ENCODE measurements around the gene LLGL2.

The LLGL2 gene

GRCh38 chr17:75500419-75501216, 24.9 kb upstream of the LLGL2 start:
- no peaks in the 10 kb centered on the region; the same call in 1 of the 2 replicates for H3K4me1 ChIP-seq (ENCODE audit: insufficient read depth, low read length)
- peaks cover 13% of the 10 kb centered on the region for H3K36me3 ChIP-seq (ENCODE audit: insufficient read depth, low read length)
- no peak overlapping the region for H3K9ac ChIP-seq (ENCODE audit: low read depth, low read length)
- no peaks in the 10 kb centered on the region for H3K9me3 ChIP-seq (ENCODE audit: control insufficient read depth, insufficient read depth, low read length)

DNA sequence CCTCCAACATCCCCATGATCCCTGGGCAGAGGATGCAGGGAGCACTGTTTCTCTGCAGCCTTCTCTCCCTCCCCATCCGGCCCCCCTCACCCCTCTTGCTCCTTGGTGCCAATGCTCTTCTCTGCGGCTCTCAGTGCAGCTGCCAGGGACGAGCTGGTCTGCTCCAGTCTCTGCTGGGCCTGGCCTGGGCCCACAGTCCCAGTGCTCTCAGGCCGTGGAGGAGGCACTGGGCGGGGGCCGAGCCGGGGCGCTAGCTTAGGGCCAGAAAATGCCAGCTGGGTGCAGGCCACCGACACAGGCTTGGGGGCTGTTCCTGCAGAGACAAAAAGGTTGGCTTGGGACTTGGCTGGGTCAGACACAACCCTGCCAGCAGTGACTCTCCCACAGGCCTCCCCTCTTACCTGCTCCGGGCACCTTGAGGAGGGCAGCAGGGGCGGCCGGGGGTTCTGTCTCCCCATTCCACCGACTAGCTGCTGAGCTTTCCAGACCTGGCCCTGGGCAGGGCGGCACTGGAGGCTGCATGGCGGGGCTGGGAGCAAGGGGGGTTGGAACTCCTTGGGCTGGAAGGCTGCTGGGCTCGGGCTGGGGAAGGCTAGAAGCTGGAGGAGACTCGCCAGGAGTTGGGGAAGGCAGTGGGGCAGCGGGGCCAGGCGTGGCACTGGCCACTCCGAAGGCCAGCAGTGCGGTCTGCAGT, 24.0 kb upstream of the LLGL2 start:
- Histone ChIP-seq H3K9ac (ENCODE audit: low read depth, low read length) (no peak overlapping the region), H3K4me1 (ENCODE audit: insufficient read depth, low read length) (no peaks in the 10 kb centered on the region; the same call in 1 of the 2 replicates), H3K36me3 (ENCODE audit: insufficient read depth, low read length) (peaks cover 16% of the 10 kb centered on the region; the same call in 1 of the 2 replicates), H3K9me3 (ENCODE audit: control insufficient read depth, insufficient read depth, low read length) (no peaks in the 10 kb centered on the region)

DNA sequence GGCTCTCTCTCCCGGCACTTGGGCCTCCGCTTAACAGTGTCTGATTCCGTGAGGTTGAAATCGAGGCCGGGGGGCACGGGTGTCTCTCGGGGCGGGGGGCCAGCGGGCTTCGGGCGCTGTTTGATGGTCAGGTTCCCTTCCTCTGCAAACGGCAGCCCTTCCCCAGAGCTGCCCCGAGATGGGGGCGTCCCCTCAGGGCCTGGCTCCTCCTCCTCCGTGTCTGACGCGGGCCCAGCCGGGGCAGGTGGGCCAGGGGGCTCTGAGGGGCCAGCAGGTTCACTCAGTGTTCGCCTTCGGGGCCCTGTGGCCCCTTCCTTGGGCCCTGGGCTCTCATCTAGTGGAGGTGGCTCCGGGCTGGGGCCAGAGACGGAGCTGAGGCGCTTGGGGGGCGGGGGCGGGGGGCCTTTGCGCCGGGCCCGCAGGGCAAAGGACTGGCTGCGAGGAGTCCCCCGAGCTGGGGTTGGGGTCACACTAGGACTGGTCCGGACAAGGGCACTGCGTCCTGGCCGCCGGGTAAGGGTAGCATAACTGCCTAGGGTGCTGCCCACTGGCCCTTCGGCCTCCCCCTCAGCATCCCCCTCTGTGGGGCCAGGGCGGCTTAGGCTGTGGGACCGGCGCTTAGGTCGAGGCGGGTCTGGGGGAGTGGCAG, 23.3 kb upstream of the LLGL2 start:
- Histone ChIP-seq H3K9me3 (ENCODE audit: control insufficient read depth, insufficient read depth, low read length) (no peaks in the 10 kb centered on the region), H3K9ac (ENCODE audit: low read depth, low read length) (no peak overlapping the region), H3K36me3 (ENCODE audit: insufficient read depth, low read length) (peaks cover 18% of the 10 kb centered on the region; the same call in 1 of the 2 replicates), H3K4me1 (ENCODE audit: insufficient read depth, low read length) (no peaks in the 10 kb centered on the region; the same call in 1 of the 2 replicates)

DNA sequence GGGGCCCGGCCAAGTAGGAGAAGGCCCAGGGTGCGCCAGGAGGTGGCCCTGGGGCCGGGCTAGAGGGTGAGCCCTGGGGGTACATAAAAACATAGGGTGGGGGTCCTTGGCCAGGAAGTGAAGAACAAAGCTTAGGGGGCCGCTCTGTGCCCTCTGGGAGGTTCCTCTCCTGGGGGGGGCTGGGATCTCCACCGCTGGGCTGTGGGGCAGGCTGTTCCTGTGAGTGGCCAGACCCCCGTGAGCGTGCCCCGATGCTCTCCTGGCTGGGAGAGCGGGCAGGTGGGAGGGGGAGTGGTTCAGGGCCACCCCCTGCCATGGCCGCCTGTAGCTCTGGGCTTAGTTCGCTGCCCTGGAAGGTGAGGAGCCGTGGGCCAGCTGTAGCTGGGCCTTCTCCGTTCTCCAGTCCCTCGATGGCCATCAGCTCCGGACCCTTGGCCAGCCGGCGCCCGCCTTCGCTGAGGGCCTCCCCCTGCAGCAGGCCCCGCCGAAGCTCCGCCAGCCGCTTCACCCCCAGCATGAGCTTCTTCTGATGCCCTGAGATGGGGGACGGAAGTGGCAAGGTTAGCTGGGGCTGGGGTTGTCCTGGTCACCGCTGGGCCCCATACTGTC, 22.7 kb upstream of the LLGL2 start:
- no peaks in the 10 kb centered on the region for H3K9me3 ChIP-seq (ENCODE audit: control insufficient read depth, insufficient read depth, low read length)
- peaks cover 15% of the 10 kb centered on the region; the same call in 1 of the 2 replicates for H3K36me3 ChIP-seq (ENCODE audit: insufficient read depth, low read length)
- no peak overlapping the region for H3K9ac ChIP-seq (ENCODE audit: low read depth, low read length)
- no peaks in the 10 kb centered on the region; the same call in 1 of the 2 replicates for H3K4me1 ChIP-seq (ENCODE audit: insufficient read depth, low read length)

DNA sequence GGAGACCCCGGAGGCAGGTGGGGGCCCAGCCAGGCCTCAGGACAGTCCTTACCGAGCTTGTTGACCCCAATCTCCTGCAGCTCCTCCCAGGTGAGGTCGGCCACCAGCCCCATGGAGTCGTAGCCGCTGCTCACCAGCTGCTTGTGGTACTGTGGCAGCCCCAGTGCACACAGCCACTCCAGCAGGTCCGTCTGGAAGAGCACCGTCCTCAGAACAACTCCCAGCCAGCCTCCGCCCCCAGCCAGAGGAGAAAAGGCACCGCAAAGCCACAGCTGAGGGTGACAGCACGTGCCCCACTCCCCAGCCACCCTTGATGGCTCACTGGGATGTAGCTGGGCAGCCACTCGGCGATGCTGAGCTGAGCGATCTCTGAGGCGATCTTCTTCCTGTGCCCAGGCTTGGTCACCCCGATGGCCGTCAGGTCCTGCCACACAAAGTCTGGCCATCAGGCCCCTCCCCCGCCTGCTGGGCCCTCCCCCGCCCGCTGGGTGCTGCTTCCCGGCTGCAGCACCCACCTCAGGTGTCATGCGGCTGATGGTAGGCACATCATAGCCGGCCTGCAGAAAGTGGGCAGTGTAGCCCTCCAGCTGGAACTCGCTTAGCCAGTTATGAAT, 22.1 kb upstream of the LLGL2 start:
- H3K36me3 ChIP-seq (ENCODE audit: insufficient read depth, low read length), result peaks cover 12% of the 10 kb centered on the region; the same call in 1 of the 2 replicates
- H3K9ac ChIP-seq (ENCODE audit: low read depth, low read length), result no peak overlapping the region
- H3K9me3 ChIP-seq (ENCODE audit: control insufficient read depth, insufficient read depth, low read length), result no peaks in the 10 kb centered on the region
- no peaks in the 10 kb centered on the region; the same call in 1 of the 2 replicates for H3K4me1 ChIP-seq (ENCODE audit: insufficient read depth, low read length)

DNA sequence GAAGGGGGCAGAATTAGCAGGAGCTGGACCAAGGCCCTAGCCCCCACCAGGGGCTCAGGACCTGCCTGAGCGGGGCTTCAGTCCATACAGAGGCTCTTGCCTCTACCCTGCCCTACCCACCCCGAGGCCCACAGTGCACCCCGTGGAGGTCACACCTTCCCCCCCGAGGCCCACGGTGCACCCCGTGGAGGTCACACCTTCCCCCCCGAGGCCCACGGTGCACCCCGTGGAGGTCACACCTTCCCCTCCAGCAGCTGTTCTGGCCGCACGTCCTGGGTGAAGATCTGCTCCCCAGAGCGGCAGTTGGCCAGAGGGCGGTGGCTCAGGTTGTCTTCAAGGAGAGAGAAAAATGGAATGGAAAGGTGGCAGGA, 21.5 kb upstream of the LLGL2 start:
- no peak overlapping the region for H3K9ac ChIP-seq (ENCODE audit: low read depth, low read length)
- no peaks in the 10 kb centered on the region for H3K9me3 ChIP-seq (ENCODE audit: control insufficient read depth, insufficient read depth, low read length)
- H3K4me1 ChIP-seq (ENCODE audit: insufficient read depth, low read length), result peaks cover under 1% of the 10 kb centered on the region
- H3K36me3 ChIP-seq (ENCODE audit: insufficient read depth, low read length), result peaks cover 12% of the 10 kb centered on the region; the same call in 1 of the 2 replicates

DNA sequence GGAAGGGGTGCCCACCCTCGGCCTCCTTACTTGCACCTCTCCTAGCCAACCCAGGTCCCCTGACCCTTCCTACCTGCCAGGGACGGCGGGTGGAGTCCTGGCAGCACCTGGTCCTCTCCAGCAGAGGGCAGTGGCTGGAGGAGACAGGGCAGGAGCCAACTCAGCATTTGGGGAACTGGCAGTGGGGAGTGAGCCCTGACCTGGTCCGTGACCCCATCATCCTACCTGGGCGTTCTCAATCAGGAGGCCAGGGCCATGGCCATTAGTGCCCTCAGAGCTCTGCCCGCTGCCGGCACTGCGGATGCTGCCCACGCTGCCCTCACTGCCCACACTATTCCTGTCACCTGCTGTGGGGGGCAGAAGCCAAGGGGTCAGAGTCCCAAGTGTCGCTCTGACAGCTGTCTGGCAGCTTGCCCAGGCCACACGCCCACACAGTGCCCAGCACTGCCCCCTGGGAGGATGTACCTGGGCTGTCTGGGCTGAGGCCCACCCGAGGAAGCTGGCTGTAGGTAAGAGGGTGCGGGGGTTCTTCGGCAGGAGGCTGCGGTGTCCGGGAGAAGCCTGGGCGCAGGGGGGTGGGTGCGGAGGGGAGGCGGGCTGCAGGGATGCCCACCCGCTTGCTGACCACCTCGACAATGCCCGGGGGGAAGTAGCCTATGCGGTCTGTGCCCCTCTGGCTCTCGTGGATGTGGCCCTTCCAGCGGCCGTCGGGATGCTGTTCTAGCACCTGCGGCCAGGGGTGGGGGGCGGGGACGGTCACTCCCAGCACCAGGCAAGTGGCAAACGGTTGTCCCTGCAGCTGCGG, 20.9 kb upstream of the LLGL2 start:
- H3K9ac ChIP-seq (ENCODE audit: low read depth, low read length), result no peak overlapping the region
- H3K9me3 ChIP-seq (ENCODE audit: control insufficient read depth, insufficient read depth, low read length), result no peaks in the 10 kb centered on the region
- H3K4me1 ChIP-seq (ENCODE audit: insufficient read depth, low read length), result peaks cover 6% of the 10 kb centered on the region
- H3K36me3 ChIP-seq (ENCODE audit: insufficient read depth, low read length), result peaks cover 10% of the 10 kb centered on the region; the same call in 1 of the 2 replicates

- Histone ChIP-seq H3K9ac (ENCODE audit: low read depth, low read length) (no peak overlapping the region), H3K9me3 (ENCODE audit: control insufficient read depth, insufficient read depth, low read length) (no peaks in the 10 kb centered on the region), H3K36me3 (ENCODE audit: insufficient read depth, low read length) (peaks cover 10% of the 10 kb centered on the region; the same call in 1 of the 2 replicates), H3K4me1 (ENCODE audit: insufficient read depth, low read length) (peaks cover 6% of the 10 kb centered on the region)
Observed at GRCh38 chr17:75505152-75505409, 20.4 kb upstream of the LLGL2 start.

DNA sequence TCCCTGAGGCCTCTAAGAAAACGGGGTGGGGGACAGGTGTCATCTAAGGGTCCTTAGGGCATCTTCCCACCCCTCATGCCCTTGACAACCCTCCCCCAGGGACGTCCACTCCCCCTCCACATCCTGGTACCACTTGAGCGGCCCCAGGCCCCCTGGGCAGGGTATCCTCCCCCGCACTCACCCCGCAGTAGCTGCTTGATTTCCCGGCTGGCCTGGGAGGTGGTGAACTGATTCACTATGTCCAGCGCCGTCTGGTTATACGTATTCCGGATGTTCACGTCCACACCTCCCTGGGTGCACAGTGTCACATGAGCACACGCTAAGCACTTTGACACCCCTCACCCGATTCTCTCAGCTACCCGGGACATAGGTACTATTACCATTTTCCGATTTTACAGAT, 19.9 kb upstream of the LLGL2 start:
- Histone ChIP-seq H3K9me3 (ENCODE audit: control insufficient read depth, insufficient read depth, low read length) (no peaks in the 10 kb centered on the region), H3K4me1 (ENCODE audit: insufficient read depth, low read length) (peaks cover 6% of the 10 kb centered on the region), H3K36me3 (ENCODE audit: insufficient read depth, low read length) (peaks cover 10% of the 10 kb centered on the region; the same call in 1 of the 2 replicates), H3K9ac (ENCODE audit: low read depth, low read length) (no peak overlapping the region)

- H3K36me3 ChIP-seq (ENCODE audit: insufficient read depth, low read length), result peaks cover 10% of the 10 kb centered on the region; the same call in 1 of the 2 replicates
Observed at GRCh38 chr17:75506134-75506533, 19.4 kb upstream of the LLGL2 start.

DNA sequence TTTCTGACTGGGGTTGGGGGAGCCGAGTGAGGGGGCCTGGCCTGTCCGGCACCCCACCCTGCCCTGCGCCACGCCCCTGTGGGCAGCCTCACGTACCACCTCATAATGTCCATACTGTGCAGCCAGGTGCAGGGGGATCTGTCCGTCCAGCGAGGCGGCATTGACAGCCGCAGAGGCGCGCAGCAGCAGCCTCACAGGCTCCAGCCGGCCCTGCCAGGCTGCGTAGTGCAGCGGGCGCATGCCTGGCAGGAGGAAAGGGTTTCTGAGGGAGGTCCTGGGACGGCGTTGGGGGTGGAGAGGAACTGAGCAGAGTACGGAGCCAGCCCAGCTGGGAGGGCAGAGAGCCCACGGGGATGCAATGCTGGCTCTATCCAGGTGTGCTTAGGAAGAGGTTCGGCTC, 18.6 kb upstream of the LLGL2 start:
- peaks cover 10% of the 10 kb centered on the region; the same call in 1 of the 2 replicates for H3K36me3 ChIP-seq (ENCODE audit: insufficient read depth, low read length)
- H3K4me1 ChIP-seq (ENCODE audit: insufficient read depth, low read length), result peaks cover 6% of the 10 kb centered on the region

More at GRCh38 chr17:75506134-75506533, 19.4 kb upstream of the LLGL2 start:
- H3K9me3 ChIP-seq (ENCODE audit: control insufficient read depth, insufficient read depth, low read length), result no peaks in the 10 kb centered on the region
- H3K9ac ChIP-seq (ENCODE audit: low read depth, low read length), result no peak overlapping the region
- peaks cover 6% of the 10 kb centered on the region for H3K4me1 ChIP-seq (ENCODE audit: insufficient read depth, low read length)

GRCh38 chr17:75507733-75508719, 17.5 kb upstream of the LLGL2 start:
- Histone ChIP-seq H3K4me1 (ENCODE audit: insufficient read depth, low read length) (peaks cover 6% of the 10 kb centered on the region), H3K36me3 (ENCODE audit: insufficient read depth, low read length) (peaks cover 8% of the 10 kb centered on the region; the same call in 1 of the 2 replicates), H3K9me3 (ENCODE audit: control insufficient read depth, insufficient read depth, low read length) (no peaks in the 10 kb centered on the region), H3K9ac (ENCODE audit: low read depth, low read length) (no peak overlapping the region)

More for the DNA sequence above, 18.6 kb upstream of the LLGL2 start:
- no peak overlapping the region for H3K9ac ChIP-seq (ENCODE audit: low read depth, low read length)
- H3K9me3 ChIP-seq (ENCODE audit: control insufficient read depth, insufficient read depth, low read length), result no peaks in the 10 kb centered on the region
